CD4-positive, alpha-beta T cell treated with Interleukin-17A for 4 hours (primary cell): ENCODE data around the gene MSI2.
A peak's percentile ranks its signal among the peaks of the same experiment; 100 is the strongest.

Experiments used
- DNase-seq: peaks from one replicate; pipeline ENCODE4 v3.0.0-alpha.2; 2020; ENCODE audit warnings: mixed read lengths

Gene MSI2

DNA sequence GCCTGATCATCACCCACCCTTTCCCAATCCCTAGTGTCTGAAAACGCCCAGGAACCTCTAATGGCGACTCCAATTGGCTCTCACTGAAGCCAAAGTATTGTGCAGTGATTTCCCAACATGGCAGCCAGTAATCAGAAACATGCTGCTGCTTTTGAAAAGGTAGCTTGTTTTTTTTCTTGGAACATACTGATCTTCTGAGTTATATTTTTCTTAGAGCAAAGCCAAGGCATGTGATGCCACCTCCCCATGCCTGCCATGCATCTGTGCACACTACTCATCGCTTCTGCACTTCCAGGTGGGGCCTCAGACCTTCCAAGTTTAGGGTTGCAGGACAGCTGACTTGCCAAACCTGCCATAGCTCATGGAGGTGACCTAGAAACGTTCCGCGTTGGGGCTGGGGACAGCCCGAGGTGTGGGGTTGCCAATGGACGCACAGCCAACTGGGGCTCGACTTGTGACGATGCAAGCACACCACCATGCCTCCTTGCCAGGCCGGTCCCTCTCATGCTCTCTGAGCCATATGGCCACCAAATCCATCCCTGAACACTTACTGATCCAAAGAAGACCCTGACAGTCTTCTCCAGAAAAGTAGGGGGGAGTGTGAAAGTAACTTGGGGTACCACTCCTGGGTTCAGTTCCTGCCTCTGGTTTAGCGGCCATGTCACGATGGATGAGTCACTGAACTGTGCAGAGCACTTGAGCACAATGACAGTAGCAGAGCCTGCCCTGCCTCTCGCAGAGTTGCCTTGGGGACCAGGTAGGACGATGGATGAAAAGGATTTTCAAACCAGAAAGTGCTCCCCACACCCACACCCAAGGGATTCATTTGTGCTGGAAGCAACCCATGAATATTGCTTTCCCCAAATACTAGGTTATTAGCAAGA is 333.1 kb downstream of the MSI2 start:
- DNase-seq, result no peak

DNA sequence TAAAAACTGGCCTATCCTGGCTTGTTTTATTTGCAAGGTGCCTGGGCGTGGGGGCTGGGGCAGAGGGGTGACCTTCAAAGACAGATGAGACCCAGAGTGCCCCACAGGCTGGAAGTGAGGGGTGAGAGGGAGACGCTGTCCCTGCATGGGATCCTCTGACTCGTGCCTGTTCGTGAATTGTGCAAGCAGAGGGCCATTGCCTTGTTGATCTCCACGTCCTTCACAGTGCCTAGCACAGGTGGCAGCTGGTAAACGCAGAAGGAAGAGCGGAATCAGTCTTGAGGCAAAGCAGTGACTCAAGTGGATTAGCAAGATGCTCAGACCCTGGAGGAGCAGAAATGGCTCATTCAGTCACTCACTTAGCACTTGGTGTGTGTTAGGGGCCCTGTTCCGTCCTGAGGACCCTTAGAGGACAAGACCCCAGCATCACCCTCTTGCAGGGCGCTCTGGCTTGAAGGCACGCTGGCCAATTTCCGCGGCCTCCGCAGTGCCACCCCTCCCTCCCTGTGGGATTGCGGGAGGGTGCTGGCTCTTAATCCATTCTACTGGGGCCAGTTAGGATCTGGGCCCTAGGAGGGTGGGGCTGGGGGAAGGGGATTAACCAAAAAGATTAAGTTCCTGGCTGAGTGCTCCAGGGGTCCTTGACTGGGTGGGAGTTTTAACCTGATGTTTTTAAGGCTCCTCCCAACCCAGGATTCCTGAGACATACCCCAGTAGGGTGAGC is 337.6 kb downstream of the MSI2 start:
- DNase-seq, result no peak

DNA sequence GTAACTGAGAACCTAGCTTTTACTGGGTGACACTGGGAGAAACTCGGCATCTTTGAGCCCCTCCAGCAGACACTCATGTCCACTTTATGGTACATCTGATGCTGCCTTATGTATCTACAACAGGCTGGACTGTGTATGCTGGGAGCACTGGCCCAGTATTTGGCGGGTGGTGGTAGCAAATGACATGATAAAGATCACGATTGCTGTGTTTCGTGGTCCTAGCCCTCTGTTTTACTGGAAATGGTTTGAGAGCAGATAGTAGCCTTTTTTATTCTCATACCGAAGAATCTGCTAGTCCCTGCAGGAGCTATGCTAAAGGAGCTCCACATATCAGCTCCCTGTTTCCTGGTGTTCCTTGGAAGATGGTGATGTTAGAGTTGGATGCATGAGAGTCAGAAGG is 338.4 kb downstream of the MSI2 start:
- no peak for DNase-seq

DNA sequence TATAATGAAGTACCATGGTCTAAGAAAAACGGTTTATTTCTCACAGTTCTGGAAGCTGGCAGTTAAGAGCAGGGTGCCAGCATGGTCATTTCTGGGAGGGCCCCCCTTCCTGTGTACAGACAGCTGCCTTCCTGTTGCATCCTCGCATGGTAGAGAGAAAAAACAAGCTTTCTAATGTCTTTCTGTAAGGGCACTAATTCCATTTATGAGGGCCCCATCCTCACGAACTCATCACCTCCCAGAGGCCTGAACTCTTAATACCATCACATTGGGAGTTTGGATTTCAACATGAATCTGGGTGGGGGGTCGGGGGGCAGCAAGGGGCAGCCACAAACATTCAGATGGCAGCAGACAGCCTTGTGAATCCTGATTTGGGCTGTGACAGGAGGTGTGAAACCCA is 339.1 kb downstream of the MSI2 start:
- DNase-seq, result no peak

DNA sequence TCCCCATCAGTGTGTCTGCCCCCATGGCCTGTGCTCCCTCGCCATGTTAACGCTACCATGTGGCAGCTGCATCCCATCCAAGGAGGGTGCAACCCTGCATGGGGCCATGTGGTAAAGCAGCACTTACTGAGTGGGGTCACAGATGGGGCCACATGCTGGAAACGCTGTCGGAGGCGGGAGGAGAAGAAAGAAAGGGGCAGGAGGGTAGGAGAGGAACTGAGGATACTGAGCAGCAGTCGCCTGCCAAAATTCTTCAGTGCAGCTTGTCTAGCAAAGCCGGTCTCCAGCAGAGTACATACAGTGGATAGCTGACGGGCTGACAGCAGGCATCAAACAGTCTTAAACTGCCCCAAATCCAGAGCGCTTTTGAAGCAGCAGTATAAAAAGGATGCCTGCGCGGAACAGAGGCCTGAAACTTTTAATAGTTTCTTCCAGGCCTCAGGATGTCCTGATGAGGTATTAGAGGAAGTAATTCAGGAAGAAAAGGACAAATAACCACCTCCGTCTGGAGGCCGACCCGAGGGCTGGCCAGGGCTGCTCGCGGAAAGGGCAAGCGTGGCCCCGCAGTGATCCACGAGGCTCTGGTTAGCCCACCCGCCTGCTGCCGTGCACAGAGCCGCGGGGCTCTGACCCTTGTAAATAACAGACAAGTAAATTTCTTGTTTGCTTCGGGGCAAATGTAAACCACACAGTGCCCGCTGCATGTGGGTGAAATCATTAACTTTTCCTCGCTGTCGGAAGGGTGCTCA is 339.8 kb downstream of the MSI2 start:
- no peak for DNase-seq

DNA sequence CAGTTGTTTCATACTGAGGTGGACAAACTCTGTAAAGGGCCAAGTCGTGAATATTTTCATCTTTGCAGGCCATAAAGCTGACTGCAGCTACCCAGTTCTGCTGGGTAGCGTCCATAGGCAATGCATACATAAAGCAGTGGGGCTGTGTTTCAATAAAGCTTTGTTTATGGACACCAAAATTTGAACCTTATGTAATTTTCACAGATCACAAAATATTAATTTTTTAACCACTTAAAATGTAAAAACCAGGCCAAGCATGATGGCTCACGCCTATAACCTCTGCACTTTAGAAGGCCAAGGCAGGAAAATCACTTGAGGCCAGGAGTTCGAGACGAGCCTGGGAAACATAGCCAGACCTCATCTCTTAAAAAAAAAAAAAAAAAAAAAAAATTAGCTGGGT is 340.8 kb downstream of the MSI2 start:
- no peak for DNase-seq

DNA sequence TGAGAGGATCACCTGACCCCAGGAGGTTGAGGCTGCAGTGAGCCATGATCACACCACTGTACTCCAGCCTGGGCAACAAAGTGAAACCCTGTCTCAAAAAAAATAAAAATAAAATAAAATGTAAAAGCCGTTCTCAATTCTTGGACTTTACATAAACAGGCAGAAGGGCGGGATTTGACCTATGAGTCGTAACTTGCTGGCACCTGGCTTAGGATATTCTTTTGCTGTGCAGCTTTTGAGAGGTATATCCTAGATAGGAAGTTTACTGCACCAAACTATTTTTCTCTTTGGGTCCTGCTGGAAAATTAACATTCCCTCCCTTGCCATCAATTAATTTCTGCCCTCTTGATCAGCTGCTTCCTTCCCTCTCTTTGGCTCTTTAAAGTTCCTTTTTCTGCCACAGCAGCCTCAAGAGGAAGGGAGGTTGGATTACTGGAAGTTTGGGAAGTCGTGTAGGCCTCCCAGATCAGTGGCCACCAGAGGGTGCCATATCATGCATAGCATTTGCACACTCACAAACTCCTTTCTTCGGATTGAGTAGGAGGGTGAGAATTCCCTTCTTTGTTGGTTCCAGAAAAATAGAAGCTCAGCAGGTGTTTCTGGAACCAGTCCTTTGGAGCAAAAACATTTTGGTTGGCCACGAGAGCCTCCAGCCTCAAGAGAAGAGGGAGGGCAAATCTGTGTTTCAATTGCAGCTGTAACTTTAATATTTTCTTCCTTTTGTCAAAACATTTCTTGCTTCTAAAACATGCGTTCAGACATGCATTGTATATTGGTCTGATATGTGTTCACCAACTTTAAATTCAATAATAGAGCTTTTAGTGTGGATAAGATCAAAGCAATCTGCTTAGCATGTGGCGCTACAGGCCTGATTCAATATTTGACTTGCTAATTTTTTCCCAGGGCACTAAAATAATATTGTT is 341.5 kb downstream of the MSI2 start:
- peak; percentile 55 for DNase-seq

DNA sequence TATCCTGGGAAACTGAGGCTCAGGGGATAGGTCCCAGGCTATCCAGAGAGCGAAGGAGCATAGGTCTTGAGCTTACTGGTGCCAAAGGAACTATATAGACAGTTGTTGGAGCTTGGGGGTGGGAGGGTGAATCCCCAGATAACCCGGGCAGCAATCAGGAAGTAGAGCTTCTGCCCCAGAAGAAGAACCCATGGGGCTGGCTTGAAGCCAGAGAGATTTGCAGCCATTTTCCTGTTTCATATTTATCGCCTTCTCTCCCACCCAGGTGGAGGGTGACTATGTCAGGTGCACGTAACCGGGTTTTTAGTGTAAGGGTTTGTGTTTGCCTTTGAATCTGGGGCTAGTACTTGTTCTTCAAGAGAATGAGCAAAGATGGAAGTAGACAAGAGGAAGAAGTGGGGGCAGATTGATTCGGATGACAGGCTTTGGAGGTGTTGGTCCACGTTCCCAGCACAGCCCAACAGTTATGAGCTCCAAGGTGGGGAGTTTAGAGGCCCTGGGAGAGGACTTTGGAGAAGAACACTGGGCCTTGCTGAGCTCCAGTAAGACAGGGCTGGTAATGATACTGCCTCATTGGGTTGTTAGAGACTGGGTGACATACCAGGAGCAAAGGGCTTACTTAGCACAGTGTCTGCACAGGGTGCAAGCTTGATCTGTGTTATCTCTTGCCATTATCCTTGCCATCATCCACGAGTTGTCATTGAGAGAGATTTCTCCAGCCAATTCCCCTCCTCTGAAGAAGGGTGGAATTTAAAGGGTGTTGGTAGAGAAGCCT is 343.1 kb downstream of the MSI2 start:
- DNase-seq, result peak; percentile 62

DNA sequence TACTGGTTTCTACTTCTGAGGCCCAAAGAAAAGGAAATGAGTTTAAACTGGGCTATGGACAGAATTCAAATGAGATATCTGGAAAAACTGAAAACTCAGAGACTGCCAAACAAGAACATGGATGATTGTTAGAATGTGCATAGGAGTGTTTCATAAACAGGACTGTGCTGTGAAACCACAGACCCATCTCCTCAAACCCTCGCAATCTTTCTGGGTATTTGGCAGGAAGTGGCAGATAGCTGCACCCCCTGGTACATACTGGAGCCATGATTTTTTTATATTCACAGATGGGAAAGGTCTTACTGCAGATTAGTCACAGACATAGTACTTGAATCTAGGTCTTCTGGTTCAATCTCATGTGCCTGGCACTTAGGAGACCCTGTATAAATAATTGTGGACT is 343.8 kb downstream of the MSI2 start:
- DNase-seq, result peak; percentile 57

DNA sequence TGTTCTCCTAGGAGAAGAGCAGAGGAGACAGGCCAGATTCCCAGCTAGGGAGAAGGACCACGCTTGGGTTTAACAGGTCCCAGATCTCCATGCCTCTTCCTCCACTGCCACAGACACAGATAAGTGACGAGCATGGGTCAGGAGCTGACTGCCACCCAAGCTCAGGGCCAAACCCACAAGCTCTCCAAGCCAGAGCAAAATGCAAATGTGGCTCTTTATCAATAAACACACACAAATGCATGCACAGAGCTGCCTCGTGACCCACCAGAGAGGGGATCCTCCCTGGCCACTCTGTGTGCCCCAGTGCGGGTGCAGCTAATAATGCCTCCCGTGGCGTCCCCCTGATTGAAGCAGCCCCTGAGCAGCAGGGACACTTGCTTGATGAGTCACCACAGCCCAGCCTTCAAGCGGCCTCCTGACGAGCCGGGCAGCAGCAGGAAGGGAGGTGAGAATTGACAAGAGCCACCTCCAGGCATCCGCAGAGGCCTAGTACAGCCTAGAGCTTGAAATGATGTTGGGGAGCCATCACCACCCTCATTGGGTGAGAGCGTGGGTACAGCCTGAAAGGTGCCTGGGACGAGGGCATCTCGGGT is 344.9 kb downstream of the MSI2 start:
- peak; percentile 31 for DNase-seq

DNA sequence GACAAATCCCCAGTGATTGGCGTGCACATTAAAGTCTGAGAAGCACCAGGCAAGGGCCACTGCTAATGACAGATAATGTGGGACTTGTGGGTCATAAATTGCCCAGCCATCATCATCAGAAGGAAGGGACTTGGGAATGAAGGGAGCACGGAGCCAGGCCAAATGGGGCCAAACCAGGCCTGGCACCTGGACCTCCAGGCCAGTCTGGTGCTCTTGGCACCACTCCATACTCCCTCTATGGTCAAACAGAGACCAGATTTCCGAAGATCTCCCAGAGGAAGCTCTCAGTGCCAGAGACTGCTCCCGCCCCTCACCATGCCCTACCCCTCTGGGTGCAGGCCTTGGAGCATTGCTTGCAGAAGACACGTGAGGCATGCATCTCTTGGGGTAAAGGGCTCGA is 346.6 kb downstream of the MSI2 start:
- no peak for DNase-seq

DNA sequence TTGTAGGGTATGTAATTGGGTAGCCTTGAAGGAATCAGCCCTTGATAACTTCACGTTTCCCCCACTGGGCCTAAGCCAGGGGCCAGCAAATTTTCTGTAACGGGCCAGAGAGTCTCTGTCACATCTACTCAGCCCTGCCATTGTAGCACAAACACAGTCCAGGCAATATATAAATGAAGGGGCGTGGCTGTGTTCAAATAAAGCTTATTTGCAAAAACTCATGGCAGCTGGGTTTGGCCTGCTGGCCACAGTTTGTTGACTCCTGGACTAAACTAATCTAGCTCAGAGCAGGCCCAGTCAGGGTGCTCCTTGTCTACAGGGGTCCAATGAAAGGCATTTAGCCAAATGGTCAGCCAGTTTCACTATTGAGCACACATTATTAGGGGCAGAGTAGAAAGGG is 347.2 kb downstream of the MSI2 start:
- no peak for DNase-seq

DNA sequence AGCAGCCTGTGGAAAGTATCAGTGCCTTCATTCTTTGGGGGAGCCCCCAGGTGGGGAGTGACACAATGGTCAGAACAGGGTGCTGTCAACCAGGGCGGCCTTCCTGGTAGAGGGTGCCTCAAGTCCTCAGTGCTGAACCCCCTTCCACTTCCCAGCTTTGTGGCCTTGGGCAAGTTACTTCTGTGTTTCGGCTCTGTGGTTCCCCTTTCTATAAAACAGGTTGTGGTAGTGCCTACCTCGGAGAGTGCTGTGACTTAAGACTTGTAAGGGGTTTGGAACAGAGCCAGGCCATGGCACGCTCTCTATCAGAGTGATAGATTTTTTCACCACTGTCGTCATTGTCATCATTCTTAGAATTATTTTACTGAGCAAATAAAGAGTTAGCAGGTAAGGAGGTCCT is 347.7 kb downstream of the MSI2 start:
- peak; percentile 83 for DNase-seq

DNA sequence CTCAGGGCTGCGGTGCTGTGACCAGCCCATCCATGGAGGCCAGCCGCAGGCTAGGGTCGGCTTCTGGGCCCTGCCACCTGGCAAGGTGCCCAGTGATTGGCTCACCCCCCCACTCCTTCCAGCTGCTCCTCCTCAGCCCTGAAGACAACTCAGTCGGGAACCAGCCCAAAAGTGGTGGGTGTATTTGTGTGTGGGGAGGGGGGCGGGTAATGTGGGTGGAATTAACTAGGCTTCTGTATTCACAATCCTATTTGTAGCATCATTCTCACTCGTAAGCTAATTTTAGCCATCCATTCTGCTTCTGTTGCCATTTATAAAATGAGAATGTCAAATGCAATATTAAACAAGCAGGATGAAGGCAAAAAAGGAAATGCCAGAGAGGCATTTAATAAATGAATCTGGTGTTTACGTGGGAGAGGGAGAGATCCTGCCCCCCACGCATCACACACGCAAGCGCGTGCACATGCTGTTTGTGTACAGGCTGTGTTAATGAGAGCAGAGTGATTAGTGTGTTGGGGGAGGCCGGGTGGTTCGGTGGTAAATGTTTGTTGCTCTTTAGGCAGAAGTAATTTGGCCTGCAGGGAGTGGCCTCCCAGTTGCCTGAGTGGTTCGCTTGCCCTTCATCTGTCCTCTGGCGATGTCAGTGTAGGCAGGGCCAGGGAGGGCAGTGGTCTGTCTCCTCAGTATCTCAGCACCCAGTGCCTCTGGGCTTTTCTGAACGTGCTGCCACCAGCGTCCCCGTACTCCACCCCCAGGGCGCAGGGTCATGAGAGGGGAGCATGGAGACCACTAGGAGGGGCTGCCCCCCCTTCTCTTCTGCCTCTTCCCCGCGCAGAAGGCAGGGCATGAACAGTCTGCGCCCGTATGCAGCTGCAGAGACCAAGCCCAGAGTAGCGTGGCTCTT is 348.7 kb downstream of the MSI2 start:
- DNase-seq, result peak; percentile 63

DNA sequence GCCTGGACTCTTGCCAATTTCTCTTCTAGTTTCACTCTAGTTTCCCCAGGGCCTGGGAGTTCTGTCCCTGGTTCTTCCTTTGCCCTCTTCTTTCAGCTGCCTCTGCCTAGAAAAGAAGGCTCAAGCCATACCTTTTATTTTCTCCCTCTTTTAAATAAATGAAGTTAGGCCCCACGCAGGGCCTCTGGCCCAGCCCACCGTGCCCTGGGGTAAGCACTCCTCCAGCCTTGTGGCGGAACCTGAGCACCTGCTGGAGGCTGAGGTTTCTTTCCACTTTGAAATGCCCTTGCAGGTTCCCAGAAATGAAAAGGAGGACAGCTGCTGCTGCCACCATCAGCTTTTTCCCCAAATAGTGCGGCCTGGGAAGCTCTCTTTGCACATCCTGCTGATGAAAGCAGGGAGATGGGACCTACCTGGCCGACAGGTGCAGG is 349.4 kb downstream of the MSI2 start:
- no peak for DNase-seq

DNA sequence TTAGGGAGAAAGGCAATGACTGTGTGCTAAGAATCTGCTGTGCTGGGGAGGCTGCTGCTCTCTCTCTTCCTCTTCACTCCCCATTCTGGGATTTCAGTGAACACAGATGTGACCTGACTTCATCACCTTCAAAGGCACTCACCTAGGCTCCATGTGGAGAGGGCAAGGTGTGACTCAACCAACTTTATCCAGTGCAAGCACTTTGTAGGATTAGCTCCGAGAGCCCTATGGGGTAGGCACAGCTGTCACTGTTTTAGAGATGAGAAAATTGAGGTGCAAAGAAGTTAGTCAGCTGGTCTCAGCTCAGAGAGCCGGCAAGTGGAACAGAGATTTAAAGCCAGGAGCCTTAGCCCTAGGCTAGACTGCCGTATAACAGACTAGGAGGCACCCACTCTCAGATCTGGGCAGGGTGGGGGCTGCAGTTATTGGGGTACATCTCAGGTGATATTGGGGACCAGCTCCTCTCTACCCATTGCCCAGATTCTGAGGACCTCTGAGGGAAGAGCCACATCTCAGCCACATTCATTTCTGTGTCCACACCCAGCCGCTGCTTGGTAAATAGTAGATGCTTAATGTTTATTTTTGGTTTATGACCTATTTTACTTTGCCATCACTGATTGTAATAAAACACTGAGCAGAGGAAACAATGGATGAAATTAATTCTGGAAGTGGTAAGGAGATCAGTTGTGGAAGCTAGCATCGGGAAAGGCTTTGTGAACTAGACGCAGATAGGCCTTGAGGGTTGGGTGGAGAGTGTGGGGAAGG is 350.0 kb downstream of the MSI2 start:
- DNase-seq, result no peak

DNA sequence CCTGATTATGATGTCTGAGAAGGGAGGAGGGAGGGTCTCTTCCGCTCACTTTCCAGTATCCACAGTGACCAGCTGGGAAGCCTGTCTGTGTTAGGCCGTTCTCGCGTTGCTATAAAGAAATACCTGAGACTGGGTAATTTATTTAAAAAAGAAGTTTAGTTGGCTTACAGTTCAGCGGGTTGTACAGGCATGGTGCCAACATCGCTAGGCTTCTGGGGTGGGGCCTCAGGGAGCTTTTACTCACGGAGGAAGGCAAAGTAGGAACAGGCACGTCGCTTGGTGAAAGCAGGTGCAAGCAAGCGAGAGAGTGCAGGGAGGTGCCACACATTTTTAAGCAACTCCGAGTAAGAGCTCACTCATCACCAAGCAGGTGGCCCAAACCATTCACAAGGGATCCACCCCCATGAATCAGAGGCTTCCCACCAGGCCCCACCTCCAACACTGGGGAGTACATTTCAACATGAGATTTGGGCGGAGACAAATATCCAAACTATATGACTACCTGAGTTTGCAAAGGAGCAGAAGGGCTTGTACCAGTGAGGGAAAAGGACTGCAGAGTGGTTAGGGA is 351.3 kb downstream of the MSI2 start:
- DNase-seq, result no peak

DNA sequence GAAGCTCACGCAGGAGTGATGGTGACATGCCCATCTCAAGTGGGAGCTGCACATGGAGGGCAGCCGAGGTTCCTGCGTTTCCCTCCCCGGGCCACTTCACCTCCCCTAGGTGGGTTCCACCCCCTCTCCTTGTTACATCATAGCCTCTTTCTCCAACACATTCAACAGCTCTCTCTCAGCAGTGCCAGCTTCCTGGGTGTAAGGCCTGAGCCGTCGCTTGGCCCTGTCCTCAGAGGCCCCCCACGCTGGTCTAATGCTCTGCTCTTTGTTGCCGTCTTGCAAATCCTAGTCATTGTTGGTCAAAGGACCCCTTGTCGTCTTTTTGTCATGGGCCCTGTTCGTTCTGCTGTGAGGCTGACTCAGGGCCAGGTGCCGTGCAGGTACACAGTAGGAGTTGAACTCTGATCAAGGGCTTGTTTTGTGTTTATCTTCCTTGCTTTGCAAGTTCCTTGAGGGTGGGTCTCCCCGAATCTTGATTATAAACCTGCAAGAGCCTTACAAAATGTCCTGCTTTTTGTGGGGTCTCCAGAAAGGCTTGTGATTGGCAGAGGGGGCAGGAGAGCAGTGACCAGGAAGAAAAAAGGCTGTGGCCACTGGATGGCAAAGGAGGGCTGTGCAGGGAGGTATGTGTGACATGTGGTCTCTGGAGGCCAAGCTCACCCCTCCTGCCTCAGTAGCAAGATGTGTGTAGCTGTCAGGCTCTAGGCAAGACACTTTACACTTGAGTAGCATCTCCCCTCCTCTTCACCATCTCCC is 352.2 kb downstream of the MSI2 start:
- no peak for DNase-seq
